ENCODE data around the gene BCAS4.

Gene BCAS4

DNA sequence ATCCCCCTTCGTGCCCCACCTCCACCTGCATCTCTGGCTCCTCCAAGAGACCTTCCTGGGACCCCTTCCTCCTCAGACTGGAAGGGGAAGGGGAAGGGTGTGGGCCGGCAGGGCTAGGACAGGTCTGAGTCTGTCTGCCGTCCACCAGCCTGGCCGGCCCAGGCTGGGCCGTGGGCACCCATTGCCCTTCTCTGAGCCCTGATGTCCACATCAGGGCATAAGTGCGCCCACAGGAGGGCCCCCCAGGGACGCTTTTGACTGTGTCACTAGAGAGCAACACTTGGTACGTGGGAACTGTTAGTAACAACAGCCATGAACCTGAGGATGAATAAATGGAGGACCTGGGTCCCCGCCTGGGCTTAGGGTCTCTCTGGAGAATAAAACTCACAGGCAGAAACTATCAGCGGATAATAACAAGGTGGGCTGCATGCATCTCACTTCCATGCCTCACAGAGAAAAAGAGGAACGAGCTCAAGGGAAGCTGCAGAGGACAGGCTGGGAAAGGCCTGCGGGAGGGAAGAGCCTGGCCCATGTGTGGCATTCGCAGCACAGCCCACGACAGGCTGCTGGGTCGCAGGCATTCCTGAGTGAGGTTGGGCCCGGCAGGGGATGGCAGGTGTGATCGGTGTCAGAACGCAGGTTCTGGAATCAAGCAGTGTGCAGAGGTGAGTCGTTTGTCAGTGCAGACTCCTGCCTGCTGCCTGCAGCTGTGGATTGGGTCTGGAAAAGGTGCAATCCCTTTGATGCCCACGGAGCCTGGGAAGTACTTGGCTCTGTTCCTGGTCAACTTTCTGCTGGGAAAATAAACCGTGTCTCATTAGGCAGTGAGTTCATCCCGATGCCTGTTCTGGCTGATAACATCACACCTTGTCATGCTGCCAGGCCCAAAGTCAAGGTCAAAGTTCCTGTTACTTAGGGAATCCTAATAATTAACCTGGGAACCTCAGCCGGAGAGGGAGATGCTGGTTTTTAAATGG, 60.9 kb downstream of the BCAS4 start:
- DNase-seq (ENCODE audit: low read depth): no peak

- DNase-seq (ENCODE audit: low read depth): no peak
Measured at GRCh38 chr20:50856475-50857041, 61.7 kb downstream of the BCAS4 start.

GRCh38 chr20:50857348-50857747, 62.5 kb downstream of the BCAS4 start:
- DNase-seq (ENCODE audit: low read depth): no peak

DNA sequence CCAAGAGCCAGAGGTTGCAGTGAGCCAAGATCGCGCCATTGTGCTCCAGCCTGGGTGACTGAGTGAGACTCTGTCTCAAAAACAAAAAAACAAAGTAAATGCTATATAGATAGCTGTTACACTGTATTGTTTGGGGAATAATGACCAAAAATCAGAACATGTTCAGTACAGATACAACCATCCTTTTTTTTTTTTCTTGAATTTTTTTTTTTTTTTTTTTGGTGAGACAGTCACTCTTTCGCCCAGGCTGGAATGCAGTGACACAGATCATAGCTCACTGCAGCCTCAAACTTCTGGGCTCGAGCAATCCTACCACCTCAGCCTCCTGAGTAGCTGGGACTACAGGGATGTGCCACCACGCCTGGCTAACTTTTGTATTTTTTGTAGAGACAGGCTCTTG, 63.7 kb downstream of the BCAS4 start:
- no peak for DNase-seq (ENCODE audit: low read depth)

DNA sequence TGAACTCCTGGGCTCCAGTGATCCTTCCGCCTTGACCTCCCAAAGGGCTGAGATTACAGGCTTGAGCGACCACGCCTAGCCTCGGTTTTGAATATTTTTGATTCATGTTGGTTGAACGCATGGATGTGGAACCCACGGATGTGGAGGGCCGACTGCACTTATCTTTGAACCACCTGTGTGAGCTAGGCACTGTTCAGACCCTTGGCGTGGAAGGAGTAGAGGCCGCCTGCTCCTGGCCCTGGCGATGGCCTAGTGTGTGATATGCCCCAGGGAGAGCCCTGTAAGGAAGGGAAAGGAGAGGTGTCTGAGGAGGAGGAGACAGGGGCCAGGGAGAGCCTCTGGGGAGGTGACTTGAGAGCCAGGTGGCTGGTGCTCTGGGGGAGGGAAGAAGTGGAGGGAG, 64.3 kb downstream of the BCAS4 start:
- DNase-seq (ENCODE audit: low read depth): no peak

DNA sequence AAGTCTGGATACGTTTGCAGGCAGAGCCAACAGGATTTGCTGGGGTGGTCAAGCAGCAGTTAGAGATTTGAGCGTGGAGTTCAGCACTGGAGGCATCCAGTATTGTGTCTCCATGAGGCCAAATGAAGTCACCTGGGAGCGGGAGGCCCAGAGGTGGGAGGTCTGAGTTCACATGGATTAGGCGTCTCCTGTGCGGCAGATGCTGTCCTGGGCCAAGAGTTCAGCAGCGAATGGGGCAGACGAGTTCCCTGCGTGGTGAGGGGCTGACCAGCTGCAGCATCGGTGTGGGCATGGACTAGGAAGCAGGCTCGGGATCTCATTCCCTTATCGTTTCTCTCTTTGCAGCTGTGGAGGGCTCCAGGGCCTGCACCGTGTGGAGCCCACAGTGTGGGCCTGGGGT, 66.2 kb downstream of the BCAS4 start:
- no peak for DNase-seq (ENCODE audit: low read depth)

DNA sequence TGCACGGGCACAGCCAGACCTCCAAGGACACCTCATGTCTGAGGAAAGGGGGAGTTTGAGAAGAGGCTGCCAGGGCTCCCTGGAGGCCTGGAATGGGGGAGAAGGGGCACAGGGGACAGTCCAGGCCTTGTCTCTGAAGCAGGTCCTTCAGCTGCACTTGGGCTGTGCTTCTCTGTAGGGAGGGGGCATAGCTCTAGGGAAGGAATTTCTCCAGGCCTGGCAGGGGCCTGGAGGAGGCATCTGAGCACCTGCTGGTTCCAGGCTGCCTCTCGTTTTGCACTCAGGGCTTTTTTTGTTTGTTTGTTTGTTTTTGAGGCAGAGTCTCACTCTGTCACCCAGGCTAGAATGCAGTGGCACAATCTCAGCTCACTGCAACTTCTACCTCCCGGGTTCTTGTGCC, 67.7 kb downstream of the BCAS4 start:
- no peak for DNase-seq (ENCODE audit: low read depth)

DNA sequence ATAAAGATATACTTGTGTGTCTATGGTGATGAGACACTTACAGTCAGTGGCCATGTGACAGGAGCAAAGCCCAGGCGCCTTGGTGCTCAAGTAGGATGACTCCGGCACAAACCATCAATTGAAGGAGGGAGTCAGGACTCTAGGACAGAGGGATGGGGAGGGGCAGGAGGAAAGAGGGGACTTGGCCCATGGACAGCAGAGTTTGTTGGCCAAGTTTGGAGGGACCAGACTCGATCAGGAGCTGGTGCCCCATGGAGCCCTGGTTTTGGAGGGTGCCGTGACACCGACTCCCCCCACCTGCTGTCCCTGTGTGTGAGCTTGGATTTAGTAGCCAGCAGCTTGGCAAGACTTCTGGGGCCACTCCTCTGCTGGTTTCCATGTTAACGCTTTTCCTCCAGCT, 70.3 kb downstream of the BCAS4 start:
- DNase-seq (ENCODE audit: low read depth): no peak

DNA sequence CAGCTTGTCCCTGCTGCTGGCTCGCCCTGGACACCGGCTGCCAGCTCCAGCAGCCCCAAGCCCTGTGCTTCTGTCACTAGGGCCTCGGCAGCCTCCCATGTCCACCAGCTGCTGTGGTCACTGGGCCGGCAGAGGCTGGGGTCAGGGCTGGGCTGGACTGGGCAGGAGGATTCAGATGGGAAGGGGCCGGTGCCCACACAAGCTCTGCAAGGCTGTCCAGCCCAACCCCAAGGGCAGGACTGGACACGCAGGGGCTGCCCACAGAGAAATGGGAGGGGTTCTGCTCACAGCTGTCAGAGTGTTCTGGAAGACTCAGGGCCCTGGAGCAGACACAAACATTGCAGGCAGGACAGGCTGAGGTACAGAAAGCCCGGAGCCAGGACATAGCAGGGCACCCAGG, 70.7 kb downstream of the BCAS4 start:
- DNase-seq (ENCODE audit: low read depth): no peak

DNA sequence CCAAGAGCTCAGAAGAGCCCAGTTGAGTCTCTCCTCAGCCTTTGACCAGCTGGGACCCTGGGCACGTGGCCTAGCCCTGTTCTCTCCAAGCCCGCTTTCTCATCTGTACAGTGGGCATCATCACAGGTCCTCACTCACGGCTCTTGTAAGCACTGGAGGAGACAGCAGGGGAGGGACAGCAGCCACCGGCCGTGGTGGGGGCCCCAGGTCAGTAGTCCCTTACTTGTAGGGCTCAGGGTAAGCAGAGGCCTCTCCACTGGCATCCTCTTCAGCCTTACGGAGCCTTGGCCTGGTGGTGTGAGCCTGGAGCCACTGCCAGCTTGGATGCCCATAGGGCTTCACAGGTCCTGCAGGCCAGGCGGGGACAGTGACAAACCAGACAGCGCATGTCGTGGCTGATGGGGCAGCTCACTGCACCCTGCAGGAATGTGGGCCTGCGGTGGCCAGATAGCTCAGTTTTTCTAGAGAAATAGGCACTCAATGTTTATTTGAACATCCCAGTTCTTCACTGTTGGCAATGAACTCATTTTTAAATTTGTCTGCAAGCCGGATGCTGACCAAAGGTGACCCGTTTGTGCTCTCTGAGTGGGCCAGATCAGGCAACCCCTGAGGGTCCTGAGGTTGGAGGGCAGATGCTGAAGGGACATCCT, 71.3 kb downstream of the BCAS4 start:
- no peak for DNase-seq (ENCODE audit: low read depth)

DNA sequence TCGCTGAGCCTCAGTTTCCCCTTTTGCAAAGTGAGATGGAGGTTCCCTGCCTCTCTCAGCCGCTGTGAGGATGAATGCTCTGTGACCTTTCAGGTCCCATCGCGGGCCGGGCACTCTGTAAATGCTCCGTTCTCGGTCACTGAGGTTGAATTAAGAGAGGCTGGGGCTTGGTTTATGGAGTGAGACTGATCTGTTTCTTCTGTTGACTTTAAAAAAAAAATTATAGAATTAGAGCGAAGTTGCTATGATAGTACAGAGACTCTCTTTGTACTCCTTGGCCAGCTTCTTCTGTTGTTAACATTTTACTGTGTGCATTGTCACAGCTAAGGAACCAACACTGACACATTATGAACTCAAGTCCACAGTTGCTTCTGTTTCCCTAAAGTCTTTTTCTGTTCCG, 72.0 kb downstream of the BCAS4 start:
- no peak for DNase-seq (ENCODE audit: low read depth)

DNA sequence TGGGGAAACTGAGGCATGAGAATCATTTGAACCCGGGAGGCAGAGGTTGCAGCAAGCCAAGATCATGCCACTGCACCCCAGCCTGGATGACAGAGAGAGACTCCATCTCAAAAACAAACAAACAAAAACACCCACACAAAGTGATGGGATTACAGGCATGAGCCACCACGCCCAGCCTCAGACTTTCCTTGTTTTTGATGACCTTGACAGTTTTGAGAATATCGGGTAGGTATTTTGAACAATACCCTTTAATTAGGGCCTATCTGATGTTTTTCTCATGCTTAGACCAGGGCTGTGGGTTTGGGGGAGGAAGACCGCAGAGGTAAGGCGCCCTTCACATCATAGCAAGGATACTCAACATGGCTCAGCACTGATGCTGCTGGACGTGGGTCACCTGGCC, 72.9 kb downstream of the BCAS4 start:
- DNase-seq (ENCODE audit: low read depth): no peak

GRCh38 chr20:50868509-50869495, 73.9 kb downstream of the BCAS4 start:
- no peak for DNase-seq (ENCODE audit: low read depth)

DNA sequence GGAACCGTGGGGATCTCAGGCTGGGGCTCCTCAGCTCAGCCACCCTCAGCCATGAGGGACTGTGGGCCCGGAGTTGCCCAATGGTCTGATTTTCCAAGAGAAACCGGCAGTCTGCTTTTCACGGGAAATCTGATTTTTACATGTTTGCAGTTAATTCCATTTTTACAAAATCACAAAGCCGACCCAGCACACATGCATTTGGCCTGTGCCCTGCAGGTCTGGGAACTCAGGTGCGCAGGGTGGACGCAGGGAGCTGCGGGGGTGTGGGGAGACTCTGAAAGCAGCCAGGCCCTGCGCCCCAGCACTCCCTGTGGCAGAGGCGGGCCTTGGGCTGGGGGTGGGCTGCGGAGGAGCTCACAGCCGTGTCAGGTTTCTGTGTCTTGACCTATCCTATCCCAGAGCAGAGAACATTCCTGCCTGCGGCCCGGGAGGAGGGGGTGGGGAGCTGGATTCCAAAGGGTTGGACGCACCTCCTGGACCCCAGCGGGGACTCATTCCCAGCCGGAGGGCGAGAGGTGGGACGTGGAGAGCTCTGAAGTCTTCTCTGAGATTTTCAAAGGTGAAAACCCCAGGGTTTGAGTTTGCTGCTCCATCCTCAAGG, 75.8 kb downstream of the BCAS4 start:
- no peak for DNase-seq (ENCODE audit: low read depth)

DNA sequence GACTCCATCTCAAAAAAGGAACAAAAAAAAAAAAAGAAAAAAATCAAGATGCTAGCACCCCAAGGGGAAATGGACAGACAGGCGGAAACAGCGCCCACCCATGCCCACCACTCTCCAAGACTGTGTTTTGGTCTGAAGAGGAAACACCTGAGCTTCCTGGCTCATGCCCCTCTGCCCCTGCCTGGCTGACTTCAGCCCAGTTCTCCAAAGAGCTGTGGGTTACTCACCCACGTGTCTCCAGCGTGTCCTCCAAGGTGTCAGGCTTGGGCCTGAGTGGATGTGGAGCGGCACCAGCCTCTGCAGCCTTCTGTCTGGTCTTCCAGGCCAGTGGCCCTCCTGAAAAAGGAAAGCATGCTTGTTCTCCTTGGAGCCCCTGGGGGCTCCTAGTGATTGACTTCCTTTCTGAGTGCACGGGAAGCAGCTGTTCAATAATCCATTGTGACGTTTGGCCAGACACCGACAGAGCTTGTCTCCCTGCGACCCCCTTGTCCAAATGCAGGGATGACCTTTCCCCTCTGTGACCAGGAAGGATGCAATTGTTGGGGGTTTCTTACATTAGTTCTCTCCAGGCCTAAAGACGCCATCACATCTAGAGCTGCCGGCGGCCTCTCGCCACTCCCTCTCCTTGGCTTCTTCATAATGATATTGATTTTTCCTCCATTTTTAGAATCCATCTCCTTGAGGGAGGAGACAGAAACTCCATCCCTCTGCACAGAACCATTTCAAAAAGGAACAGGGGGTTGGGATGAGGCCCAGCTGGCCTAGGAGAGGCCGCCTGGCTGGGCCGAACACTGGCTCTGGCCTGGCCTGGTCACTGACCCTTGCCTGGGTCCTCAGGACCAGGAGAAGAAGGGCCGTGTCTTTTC, 77.9 kb downstream of the BCAS4 start:
- no peak for DNase-seq (ENCODE audit: low read depth)

DNA sequence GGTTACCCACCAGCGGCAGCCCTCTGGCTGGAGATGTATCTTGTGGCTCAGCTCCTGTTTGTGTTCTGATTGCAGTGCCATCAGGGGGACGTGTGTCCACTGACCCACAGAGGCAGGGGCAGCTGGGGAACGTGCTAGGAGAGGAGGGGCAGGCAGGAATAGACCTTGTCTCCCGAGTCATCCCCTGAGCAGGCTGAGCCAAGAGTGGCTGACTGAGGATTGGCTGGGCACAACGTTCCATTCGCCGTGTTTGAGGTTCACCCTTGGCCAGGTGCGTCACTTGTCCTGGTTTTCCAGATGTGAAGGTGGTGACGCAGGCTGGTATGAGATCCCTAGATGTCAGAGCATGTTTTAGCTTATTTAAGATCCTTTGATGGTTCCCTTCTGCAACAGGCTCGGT, 78.7 kb downstream of the BCAS4 start:
- no peak for DNase-seq (ENCODE audit: low read depth)

DNA sequence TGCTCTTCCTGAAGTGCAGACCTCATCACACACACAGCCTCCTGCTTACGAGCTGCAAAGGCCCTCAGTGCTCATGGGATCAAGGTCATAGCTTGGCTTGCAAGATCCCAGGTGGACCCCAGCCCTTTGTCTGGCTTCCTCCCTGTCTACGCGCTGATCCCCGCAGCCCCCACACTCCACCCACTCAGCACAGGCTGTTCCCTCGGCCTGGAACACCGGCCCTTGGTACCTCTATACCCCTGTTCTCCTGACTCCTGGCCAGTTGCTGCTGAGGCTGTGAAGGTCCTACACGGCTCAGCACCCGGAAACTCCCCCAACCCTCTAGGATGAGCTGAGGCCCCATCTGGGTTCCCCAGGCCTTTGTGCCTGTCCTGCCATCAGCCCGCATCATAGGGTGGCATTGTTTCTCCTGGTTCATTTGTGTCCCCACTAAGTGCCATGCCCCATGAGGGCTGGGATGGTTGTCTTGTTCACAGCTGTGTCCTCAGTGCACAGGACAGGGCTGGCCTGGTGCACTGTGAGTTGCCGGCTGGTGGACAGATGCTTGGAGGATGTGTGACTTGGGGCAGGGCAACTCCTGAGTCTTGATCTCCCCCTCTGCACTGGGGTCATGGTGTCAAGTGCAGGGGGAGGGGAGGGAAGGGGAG, 79.4 kb downstream of the BCAS4 start:
- DNase-seq (ENCODE audit: low read depth): no peak

- DNase-seq (ENCODE audit: low read depth): no peak
Measured at GRCh38 chr20:50874758-50875665, 80.2 kb downstream of the BCAS4 start.

Data from stimulated activated CD8-positive, alpha-beta memory T cell treated with anti-CD3 and anti-CD28 coated beads, Interleukin-12 subunit alpha, Interleukin-12 subunit beta, amount 100 ng/mL, for 1 hour (primary cell).